HCT116 (cell line): Measurements from ENCODE around the gene HSF4.

Source experiments
- CEBPB ChIP-seq: IDR thresholded peaks from 2 replicates; pipeline ENCODE4 v1.6.1; 2012; ENCODE audit warnings: low read depth
- CTCF ChIP-seq, 3 experiments: fragments of 200-600 bp in 1 of 3; sonication (generic) in 1 of 3; IDR thresholded peaks in 2 of 3; conservative IDR thresholded peaks in 1 of 3; 2 replicates each; pipeline ENCODE4 v1.5.1; 2012 to 2017; ENCODE audit warnings: low read depth in 2 of 3, low read length in 2 of 3, antibody characterized with exemption in 1 of 3, borderline replicate concordance in 1 of 3, control low read depth in 1 of 3, mild to moderate bottlenecking in 1 of 3, mixed read lengths in 1 of 3, mixed run types in 1 of 3, moderate library complexity in 1 of 3; ENCODE audit not compliant: insufficient read depth in 1 of 3
- EZH2 ChIP-seq: fragments of 200-600 bp; sonication (generic); IDR thresholded peaks from 2 replicates; pipeline ENCODE4 v1.6.1; 2017; ENCODE audit warnings: antibody characterized with exemption, mixed run types
- POLR2AphosphoS5 ChIP-seq: IDR thresholded peaks from 2 replicates; pipeline ENCODE4 v1.6.1; 2011; ENCODE audit warnings: mild to moderate bottlenecking, low read depth, low read length, moderate library complexity
- YY1 ChIP-seq: IDR thresholded peaks from 2 replicates; pipeline ENCODE4 v1.6.1; 2011; ENCODE audit warnings: low read length, low read depth, moderate library complexity, mild to moderate bottlenecking; ENCODE audit not compliant: insufficient replicate concordance; ENCODE audit errors: extremely low read depth
- TF ChIP-seq, protein P1 (sequence below): IDR thresholded peaks from 2 replicates; pipeline ENCODE4 v1.6.1; 2012; ENCODE audit warnings: low read depth

GRCh38 chr16:67174706-67175231, 10.2 kb downstream of the HSF4 start:
- TF ChIP-seq CTCF (IDR thresholded peaks at IDR 0.05 in 2 of 3, conservative IDR thresholded peaks at IDR 0.05 in 1 of 3; ENCODE audit: borderline replicate concordance in 1 of 3, insufficient read depth in 1 of 3, low read depth in 2 of 3, low read length in 2 of 3) = no peak
- TF ChIP-seq EZH2 = no peak
- no peak for TF ChIP-seq YY1
- 0 out of 2 replicates have a peak, but pooled peaks have one; percentile 1 for TF ChIP-seq POLR2AphosphoS5
- TF ChIP-seq CEBPB = no peak
- TF ChIP-seq, protein P1, sequence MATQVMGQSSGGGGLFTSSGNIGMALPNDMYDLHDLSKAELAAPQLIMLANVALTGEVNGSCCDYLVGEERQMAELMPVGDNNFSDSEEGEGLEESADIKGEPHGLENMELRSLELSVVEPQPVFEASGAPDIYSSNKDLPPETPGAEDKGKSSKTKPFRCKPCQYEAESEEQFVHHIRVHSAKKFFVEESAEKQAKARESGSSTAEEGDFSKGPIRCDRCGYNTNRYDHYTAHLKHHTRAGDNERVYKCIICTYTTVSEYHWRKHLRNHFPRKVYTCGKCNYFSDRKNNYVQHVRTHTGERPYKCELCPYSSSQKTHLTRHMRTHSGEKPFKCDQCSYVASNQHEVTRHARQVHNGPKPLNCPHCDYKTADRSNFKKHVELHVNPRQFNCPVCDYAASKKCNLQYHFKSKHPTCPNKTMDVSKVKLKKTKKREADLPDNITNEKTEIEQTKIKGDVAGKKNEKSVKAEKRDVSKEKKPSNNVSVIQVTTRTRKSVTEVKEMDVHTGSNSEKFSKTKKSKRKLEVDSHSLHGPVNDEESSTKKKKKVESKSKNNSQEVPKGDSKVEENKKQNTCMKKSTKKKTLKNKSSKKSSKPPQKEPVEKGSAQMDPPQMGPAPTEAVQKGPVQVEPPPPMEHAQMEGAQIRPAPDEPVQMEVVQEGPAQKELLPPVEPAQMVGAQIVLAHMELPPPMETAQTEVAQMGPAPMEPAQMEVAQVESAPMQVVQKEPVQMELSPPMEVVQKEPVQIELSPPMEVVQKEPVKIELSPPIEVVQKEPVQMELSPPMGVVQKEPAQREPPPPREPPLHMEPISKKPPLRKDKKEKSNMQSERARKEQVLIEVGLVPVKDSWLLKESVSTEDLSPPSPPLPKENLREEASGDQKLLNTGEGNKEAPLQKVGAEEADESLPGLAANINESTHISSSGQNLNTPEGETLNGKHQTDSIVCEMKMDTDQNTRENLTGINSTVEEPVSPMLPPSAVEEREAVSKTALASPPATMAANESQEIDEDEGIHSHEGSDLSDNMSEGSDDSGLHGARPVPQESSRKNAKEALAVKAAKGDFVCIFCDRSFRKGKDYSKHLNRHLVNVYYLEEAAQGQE = no peak
